NCI-H187 treated with DMSO at 0.1 percent for 48 hours (cell line): ENCODE measurements around the gene DAO.
"Not testable (repeated sequence)": the region's sequence is repeated elsewhere in the genome, so short reads cannot be mapped to it uniquely, and the experiment has no call there.

ENCODE experiments used
- DNase-seq: peaks from one replicate; lab custom pipeline; 2025; lab: John Stamatoyannopoulos, UW

DAO gene

DNA sequence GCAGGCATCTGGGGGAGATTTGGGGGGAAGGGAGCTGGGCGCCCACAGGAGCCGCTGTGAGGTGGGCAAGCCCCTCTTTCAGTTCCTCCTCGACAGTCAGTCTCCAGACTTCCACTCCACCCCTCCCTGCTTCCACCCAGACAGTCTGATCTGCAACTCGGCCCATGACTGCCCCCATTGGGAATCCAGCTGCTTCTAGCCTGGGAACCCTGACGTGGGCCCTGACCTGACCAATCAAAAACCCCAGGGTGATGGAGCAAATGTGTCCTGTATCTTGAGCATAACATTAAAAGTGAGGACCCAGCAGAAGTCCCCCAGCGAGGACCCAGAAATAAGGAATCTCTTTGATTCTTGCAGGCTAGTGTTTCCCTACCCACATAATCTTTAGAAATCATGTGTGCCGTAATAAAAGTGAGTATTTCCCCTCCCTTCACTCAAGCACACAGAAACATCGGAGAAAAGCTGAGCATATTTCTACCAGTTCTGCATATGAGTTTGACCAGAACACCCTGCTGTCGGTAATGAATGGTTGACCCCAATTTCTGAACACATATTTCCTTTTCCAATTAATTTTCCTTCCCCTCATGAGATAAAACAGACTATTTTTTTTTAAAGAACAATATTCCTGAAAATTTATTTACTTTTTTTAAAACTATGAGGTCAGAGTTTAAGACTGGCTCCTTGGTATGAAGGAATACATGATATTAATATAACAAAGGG is 28.9 kb upstream of the DAO start:
- DNase-seq: no peak

DNA sequence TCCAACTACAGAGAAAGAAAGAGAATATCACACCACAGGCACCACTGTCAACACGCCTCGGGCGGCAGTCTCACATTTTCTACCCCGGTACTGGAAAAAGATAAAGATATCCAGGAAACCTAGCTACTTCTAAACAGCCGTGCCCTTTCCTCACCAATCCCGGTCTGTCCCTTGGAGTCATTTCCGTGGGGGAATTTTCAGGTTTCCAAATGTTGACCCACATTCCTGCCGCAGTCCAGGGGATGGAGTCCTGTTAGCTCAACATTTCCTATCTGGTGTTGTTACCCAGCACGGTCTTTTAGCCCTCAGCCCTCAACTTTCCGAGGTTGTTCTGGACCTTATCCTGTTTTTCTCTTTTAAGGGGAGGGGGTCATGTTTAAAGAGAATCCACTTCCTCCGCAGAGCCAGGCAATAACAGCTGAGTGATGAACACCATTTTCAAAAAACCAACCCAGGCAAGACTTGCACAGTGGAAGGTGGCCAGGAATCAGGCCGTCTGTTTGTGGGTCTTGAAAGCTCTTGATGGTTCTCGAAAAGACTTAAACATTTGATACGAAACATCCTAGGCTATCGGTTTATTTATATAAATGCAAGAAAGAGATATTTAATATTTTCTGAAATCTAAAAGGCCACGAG is 27.1 kb upstream of the DAO start:
- DNase-seq: no peak

DNA sequence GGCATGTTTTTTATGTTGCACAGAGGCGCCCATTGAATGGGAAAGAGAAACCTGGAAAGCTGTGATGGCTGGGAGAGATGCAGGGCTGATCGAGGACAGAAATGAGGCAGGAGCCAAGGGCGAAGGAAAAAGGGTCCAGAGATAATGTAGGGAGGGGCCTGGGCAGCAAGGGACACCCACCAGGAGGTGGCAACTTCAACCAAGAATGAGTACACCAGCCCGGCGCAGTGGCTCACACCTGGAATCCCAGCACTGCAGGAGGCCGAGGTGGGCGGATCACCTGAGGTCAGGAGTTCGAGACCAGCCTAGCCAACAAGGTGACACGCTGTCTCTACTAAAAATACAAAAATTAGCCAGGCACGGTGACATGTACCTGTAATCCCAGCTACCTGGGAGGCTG is 26.5 kb upstream of the DAO start:
- no peak for DNase-seq

DNA sequence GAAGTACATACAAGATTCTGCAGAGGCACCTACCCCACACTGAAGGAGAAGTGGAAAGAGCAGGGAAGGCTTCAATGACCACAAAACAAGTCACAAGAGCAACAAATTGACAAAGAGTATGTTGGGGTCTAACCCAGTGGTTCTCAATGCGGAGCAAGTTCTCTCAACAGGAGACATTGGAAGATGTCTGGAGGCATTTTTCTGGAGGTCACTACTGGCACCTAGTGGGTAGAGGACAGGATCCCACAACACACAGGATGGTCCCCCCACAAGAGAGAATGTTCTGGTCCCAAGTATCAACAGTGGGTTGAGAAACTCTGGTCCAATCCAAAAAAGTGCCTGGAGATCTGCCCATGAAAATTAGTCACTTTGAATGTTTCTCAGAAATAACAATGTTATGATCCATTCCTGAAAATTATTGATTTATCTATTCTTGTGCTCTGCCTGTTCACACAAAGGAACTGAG is 25.9 kb upstream of the DAO start:
- DNase-seq: no peak

DNA sequence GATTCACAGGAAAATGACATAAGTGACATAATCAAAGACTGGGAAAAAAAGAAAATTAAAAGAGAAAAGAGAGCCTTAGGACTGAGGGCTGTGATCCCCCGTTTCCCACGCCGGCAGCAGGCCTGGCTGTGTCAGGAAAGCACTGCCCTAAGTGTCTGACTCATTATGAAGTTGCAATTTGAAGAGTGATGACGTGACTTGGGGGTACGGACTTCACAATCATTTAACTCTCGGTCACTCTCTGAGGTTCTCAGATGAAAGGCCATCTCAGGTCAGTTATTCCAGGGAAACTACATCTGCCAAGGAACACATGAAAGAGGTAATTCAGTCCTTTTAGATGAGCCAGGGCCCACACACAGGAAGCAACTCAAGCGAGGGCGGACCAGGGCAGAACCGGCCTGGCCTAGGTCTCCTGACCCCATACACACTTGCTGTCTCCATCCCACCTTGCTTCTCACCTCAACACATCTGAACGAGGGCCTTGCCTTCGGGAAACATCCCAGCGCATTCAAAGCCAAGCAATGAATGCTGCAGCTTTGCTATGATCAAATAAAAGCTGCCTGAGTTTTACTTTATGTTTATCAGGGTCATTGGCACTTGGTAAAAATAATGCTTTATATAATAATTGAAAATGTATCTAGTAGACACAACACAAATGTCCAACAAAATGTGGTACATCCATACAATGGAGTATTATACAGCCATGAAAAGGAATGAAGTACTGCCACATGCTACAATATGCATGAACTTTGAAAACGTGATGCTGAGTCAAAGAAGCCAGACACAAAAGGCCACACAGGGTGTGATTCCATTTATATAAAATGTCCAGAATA is 25.2 kb upstream of the DAO start:
- no peak for DNase-seq

DNA sequence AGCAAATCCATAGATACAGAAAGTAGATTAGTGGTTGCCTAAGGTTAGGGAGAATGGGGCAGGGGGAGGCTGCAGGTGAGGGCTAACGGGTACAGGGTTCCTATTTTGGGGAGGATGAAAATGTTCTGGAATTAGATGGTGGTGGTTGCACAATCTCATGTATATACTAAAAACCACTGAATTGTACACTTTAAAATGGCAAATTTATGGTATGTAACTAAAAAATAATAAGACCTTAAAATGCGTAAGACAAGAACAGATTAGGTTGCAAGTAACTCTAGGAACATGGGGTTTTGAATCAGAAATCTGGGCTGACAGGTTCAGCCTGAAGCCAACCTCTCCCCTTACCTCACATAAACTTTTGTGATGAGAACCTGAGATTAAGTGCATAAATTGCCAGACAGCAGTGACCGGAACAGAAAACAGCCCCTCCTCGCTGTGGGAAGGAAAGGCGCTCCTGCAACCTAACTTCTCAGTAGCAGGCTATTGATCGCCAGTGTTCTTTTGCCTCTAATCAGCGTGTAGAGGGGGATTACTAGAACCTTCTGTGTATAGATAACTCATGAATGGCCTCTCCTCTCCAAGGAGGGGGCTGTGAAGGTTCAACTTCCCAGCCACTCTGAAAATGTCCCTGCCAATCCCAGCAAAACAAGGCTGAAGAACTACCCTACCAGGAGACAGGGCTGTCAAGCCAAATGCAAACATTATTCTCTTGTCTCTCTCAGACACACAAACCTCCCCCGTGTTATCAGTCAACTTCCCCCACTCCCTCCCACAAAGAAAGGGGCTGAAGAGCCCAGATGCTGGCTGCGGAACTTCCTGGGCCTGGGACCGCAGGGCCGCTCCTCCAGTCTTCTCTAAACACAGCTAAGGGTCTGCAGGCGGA is 24.4 kb upstream of the DAO start:
- DNase-seq: no peak

DNA sequence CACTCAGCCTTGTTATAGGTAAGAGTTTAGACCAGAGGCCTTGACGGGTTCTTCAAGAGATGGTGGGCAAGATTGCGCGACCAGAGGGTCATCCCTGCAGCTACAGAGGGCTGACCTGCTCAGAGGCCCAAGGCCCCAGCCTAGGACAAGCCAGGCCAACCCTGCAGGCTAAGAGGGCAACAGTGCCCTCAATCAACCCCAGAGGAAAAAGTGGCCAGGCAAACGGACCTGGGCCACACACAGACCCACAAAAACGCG is 23.8 kb upstream of the DAO start:
- DNase-seq: no peak

DNA sequence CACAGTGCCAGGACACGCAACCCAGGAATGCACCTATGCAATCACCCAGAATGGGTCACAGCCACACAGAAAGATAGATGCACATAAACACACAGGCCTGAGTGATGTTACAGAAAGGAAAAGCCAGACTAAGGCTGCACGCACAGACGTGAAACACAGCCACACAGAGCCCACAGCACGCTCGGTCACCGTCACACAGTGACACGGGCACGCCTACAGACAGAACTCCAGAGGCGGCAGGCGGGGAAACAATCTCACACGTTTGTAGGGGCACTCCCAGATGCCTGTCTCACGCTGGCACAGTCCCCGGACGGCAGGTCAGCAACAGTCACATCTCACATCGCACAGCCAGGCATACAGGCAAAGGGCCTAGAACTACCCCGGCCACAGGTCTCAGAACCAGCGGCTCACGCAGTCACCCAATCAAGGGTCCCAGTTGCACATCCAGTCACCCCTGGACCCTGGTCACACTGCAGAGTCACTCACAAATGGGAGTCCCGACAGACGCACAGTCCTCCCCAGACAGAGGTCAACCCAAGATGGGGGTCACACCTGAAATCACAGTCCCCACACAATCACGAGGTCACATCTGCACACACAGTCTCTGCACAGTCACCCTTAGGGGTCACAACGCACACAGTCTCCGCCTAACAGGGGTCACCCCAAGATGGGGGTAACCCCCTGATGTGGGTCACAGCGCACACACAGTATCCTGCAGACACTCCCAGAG is 23.3 kb upstream of the DAO start:
- DNase-seq: no peak

DNA sequence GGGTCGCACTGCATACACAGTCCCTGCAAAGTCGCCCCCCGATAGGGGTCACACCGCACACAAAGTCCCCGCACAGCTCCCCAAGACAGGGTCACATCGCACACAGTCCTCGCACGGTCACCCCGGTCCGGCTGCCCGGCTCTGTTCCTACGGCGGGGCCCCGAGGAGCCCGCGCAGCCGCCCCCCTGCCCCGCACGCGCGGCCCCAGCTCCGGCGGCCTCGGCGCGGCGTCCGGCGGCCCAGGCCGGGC is 22.8 kb upstream of the DAO start:
- DNase-seq: no peak

DNA sequence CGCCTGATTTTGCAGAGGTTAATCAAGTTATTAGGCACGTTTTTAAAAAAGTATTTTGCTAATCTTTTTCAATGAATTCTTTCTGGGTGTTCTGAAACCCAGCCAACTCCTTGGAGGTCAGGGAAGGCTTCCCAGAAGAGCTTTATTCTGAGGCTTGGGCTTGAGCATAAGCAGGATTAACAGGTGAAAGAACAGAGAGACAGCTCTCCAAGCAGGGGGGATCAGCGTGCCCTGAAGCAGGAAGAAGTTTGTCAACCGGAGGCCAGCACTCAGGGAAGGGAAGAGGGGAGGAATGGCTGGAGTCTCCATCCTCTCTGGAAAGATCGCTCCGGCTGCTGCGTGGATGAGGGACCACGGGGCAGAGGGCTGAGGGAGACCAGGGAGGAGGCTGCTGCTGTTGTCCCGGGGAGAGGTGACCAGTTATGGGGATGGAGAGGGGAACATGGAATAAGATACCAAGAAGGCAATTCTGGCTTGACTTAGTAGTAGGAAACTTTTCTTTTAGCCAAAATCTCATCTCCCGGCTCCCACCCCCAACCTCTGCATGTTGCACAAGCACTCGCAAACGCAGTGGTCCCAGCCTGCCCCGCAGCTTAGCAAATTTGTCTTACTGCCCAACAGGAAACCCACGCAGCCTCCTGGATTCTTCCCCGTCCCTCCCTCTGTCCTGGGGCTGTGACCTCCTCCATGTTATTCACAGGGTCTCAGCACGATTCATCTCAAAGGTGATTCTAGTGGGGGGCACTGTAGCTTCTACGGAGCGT is 21.4 kb upstream of the DAO start:
- no peak for DNase-seq

DNA sequence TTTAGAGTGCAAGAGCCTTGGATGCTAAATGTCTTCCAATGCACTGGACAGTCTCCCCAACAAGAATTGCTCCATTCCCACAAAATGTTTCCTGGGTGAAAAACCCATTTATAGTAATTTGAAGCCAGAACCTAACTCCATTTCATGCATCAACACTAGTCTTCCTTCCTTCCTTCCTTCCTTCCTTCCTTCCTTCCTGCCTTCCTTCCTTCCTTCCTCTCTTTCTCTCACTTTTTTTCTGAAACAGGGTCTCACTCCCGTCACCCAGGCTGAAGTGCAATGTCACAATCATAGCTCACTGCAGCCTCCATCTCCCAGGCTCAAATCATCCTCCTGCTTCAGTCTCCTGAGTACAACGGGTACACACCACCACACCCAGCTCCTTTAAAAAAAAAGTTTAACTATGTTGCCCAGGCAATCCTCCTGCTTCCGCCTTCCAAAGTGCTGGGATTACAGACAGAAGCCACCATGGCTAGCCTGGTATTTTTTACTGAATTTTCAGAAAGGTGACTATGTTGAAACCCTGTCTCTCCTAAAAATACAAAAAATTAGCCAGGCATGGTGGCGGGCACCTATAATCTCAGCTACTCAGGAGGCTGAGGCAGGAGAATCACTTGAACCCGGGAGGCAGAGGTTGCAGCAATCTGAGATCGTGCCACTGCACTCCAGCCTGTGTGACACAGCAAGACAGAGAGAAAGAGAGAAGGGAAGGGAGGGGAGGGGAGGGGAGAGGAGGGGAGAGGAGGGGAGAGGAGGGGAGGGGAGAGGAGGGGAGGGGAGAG is 20.6 kb upstream of the DAO start:
- DNase-seq: not testable (repeated sequence)

DNA sequence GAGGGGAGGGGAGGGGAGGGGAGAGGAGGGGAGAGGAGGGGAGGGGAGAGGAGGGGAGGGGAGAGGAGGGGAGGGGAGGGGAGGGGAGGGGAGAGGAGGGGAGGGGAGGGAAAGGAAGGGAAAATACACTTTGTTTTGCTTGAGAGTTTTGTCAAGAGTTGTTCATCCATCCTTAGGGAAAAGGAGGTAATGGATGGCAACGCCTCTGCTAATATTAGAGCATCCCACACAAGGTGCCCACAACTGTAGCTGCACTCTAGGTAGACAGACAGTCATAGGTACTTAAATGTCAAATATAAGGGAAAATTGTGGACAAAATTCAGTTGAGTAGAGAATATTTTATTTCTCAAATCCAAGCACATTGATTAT is 20.0 kb upstream of the DAO start:
- DNase-seq: no peak

DNA sequence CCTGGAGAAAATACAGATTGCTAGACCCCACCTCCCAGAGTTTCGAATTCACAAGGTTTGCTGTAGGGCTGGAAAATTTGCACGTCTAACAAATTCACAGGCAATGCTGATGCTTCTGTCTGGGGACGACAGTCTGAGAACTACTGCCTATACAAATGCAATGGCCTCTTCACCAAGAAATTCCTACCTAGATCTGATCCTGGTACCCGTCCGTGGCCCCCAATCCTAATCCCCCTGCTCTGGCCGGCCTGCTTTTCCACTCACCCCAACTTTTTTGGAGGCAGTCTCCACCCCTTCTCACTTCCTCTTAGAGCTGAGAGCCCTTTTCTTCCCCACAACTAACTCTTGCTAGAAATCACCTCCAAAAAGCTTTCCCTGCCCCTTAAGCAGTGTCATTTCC is 19.4 kb upstream of the DAO start:
- no peak for DNase-seq

DNA sequence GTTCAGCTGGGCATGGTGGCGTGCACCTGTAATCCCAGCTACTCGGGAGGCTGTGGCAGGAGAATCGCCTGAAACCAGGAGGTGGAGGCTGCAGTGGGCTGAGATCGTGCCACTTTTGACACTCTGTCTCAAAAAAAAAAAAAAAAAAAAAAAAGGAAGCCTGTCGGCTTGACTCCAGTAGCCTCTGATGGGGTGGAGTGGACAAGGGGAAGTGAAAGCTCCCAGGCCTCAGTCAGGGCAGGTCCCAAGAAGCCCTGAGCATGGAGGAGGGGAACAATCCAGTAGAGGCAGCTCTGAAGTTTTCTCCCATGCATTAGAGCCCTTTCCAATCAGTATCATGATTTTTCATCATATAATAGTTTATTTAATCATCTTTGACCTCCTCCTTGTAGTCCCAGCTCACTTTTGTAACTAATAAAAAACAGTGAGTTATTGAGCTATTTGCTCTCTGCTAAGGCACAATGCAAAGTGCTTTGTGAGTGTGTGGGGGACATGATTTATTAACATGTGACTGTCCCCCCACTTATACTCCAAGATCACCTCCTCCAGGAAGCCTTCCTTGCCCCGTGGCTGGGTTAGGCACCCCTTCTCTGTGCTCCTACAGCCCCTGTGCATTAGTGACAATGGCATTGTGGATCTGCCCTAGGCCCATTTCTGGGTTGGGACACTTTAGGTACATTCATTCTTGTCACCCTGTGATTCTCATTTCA is 17.9 kb upstream of the DAO start:
- DNase-seq: no peak

DNA sequence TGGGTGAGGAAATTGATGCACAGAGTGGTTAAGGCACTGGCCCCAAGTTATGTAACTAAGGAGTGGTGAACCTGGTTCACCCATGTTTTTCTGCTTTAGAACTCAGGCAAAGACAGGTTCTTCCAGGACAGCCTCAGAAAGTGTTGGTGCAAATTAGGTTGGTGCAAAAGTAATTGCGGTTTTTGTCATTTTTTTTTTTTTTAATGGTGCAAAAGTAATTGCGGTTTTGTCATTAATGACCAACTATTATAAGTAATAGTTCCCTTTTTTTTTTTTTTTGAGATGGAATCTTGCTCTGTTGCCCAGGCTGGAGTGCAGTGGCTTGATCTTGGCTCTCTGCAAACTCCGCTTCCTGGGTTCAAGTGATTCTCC is 17.3 kb upstream of the DAO start:
- no peak for DNase-seq

DNA sequence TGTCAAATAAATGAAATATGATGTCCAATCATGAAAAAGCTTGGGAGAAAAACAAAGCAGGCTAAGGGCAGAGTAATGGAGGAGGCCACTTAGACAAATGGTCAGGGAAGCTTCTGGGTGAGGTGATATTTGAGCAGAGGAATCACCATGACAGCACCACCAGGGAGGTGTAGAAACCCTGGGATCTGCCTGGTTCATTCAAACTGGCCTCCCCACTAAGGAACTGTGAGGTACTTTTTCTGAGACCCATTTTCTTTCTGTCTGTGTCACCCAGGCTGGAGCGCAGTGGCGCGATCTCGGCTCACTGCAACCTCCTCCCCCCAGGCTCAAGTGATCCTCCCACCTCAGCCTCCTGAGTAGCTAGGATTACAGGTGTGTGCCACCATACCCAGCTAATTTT is 14.7 kb upstream of the DAO start:
- no peak for DNase-seq

DNA sequence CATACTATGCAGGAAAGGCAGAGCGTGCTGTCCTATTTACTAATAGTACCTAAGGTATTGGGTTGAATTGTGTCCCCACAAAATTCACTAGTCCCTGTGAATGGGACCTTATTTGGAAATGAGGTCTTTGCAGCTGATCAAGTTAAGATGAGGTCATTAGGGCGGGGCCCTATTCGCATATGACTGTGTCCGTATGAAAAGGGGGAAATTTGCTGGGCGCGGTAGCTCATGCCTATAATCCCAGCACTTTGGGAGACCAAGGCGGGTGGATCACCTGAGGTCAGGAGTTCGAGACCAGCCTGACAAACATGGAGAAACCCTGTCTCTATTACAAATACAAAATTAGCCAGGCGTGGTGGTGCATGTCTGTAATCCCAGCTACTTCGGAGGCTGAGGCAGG is 13.8 kb upstream of the DAO start:
- not testable (repeated sequence) for DNase-seq

DNA sequence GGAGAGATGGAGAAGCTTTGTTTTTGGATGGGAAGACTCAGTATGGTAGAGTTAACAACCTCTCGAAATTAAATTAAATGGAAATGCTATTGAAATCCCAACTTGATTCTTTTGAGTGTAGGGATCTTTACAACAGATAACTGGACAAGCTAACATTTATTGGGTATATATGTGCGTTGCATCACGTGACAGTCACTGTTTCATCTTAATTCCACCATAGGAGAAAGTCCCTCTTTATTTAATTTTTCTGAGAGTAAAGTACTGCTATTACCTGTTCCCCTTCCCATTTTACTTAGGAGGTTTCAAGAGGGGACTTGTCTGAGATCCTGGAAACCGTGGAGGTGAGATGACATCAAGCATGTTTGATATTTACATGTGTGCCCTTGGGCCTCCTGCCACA is 11.1 kb upstream of the DAO start:
- DNase-seq: no peak

DNA sequence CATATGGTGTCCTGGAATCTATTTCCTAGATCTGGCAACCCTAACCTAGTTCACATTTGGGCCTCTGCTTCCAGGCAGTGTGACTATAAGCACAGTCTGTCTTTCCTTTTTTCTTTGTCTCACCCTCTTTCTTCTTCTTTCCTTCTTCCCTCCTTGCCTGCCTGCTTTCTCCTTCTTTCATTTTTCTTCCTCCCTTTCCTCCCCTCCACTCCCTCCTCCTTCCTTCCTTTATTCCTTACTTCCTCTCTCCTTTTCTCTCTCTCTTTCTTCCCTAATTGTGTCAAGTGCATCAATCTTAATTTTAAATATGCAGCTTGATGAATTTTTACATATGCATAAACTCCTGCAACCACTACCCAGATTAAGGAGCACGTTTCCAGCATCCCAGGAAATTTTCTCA is 4.6 kb upstream of the DAO start:
- no peak for DNase-seq
